ENCODE data around the gene KLK8. TPM values are rescaled to one million over a fixed set of nuclear protein-coding genes. Genes with fewer than 3 reads are reported as not detected.
"Not testable (repeated sequence)": the region's sequence is repeated elsewhere in the genome, so short reads cannot be mapped to it uniquely, and the experiment has no call there.

The KLK8 gene
- total and polyA plus RNA-seq, 4 donors: not detected

DNA sequence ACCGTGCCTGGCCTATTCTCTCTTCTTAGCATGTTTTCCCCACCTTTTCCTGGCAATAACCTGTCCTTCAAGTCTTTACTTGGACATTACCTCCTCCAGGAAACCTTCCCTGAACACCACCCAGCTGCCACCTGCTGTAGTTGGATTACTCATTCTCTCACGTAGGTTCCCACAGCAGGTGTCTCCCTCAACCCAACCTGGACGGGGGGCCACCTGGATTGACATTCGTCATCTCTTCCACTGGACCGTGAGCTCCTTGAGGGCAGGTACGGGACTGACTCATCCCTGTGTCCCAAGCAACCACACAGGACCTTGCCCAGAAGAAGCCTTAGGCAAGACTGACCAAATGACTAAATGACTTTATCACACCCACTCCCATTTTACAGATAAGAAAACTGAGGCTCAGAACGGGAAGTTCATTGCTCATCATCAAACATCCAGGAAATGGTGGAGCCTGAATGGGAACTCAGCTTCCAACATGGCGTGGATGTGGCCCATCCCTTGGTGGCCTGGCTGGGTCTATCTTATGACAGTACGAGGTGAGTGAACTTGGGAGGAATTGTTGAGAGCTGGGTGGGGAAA lies 28.5 kb downstream of the KLK8 start:
- Histone ChIP-seq H3K27me3 (ENCODE audit: control insufficient read depth in 4 of 4, insufficient read depth in 4 of 4, low read length in 3 of 4) (peaks cover 0 to 4% (median 2%) of the 10 kb centered on the region in 4 donors), H3K9ac (ENCODE audit: low read depth in 1 of 2, low read length in 2 of 2) (no peak overlapping the region), H3K36me3 (ENCODE audit: control insufficient read depth in 4 of 4, insufficient read depth in 3 of 4, low read depth in 1 of 4, low read length in 3 of 4) (no peaks in the 10 kb centered on the region), H3K4me1 (ENCODE audit: control insufficient read depth in 4 of 4, insufficient read depth in 4 of 4, low read length in 3 of 4) (no peaks in the 10 kb centered on the region), H3K27ac (ENCODE audit: low read depth in 1 of 2, low read length in 2 of 2) (no peak overlapping the region), H3K4me3 (ENCODE audit: low read depth in 1 of 3, low read length in 3 of 3) (no peak overlapping the region), H3K9me3 (ENCODE audit: control insufficient read depth in 4 of 4, low read length in 3 of 4) (no peaks in the 10 kb centered on the region)
- no peak for DNase-seq (ENCODE audit: low spot score)
- WGBS: 67% methylated on average over 9 of the region's 9 CpGs
- TF ChIP-seq FOXA2 (IDR thresholded peaks at IDR 0.05) (no peak), REST (IDR thresholded peaks at IDR 0.05) (no peak), HNF4A (conservative IDR thresholded peaks at IDR 0.05) (no peak), RXRA (IDR thresholded peaks at IDR 0.05) (no peak), YY1 (IDR thresholded peaks at IDR 0.05) (no peak), FOXA1 (IDR thresholded peaks at IDR 0.05) (no peak), JUND (IDR thresholded peaks at IDR 0.05) (no peak), RAD21 (IDR thresholded peaks at IDR 0.05) (no peak), NR2F2 (IDR thresholded peaks at IDR 0.05) (no peak), HNF4G (IDR thresholded peaks at IDR 0.05) (no peak), EGR1 (IDR thresholded peaks at IDR 0.05; ENCODE audit: low read depth in 2 of 2) (no peak), ZBTB33 (IDR thresholded peaks at IDR 0.05) (no peak), SP1 (IDR thresholded peaks at IDR 0.05) (no peak), TAF1 (conservative IDR thresholded peaks at IDR 0.05) (no peak), GABPA (IDR thresholded peaks at IDR 0.05 in 1 of 2, conservative IDR thresholded peaks at IDR 0.05 in 1 of 2) (no peak)
- TF ChIP-seq, protein P1, sequence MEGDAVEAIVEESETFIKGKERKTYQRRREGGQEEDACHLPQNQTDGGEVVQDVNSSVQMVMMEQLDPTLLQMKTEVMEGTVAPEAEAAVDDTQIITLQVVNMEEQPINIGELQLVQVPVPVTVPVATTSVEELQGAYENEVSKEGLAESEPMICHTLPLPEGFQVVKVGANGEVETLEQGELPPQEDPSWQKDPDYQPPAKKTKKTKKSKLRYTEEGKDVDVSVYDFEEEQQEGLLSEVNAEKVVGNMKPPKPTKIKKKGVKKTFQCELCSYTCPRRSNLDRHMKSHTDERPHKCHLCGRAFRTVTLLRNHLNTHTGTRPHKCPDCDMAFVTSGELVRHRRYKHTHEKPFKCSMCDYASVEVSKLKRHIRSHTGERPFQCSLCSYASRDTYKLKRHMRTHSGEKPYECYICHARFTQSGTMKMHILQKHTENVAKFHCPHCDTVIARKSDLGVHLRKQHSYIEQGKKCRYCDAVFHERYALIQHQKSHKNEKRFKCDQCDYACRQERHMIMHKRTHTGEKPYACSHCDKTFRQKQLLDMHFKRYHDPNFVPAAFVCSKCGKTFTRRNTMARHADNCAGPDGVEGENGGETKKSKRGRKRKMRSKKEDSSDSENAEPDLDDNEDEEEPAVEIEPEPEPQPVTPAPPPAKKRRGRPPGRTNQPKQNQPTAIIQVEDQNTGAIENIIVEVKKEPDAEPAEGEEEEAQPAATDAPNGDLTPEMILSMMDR (IDR thresholded peaks at IDR 0.05; ENCODE audit: low read depth, low read length, missing input control): no peak

- not testable (repeated sequence) for DNase-seq (ENCODE audit: low spot score); H3K4me1 ChIP-seq (ENCODE audit: control insufficient read depth in 4 of 4, insufficient read depth in 4 of 4, low read length in 3 of 4); H3K9me3 ChIP-seq (ENCODE audit: control insufficient read depth in 4 of 4, low read length in 3 of 4); H3K9ac ChIP-seq (ENCODE audit: low read depth in 1 of 2, low read length in 2 of 2); H3K27me3 ChIP-seq (ENCODE audit: control insufficient read depth in 4 of 4, insufficient read depth in 4 of 4, low read length in 3 of 4); H3K4me3 ChIP-seq (ENCODE audit: low read depth in 1 of 3, low read length in 3 of 3); H3K27ac ChIP-seq (ENCODE audit: low read depth in 1 of 2, low read length in 2 of 2); H3K36me3 ChIP-seq (ENCODE audit: control insufficient read depth in 4 of 4, insufficient read depth in 3 of 4, low read depth in 1 of 4, low read length in 3 of 4)
- WGBS: 70% methylated on average over 3 of the region's 3 CpGs
Observed at GRCh38 chr19:50969810-50970209, 31.6 kb downstream of the KLK8 start.

All from liver (tissue), 9 donors.